ENCODE results near the gene DSCAML1. TPM values are rescaled to one million over a fixed set of nuclear protein-coding genes. Genes with fewer than 3 reads are reported as not detected.
A peak's percentile ranks its signal among the peaks of the same experiment; 100 is the strongest.

Gene DSCAML1
- total RNA-seq, 4 donors from 2014 or later = 2.9 to 5.8 (median 3.3) TPM

GRCh38 chr11:117749541-117749910 lies 47.5 kb downstream of the DSCAML1 start:
- WGBS, 2 donors (ENCODE audit: low coverage in 1 of 2) = 89% methylated on average over 3 of the region's 8 CpGs; no CpG with 5 or more reads in 1 of the 2 donors
- H3K27me3 ChIP-seq = no peaks in the 10 kb centered on the region
- in situ Hi-C loops (cut with MboI; ENCODE audit: low pct_ligation_motif_present in 1 of 4, low pct_unique_long_range_greater_than_20kb in 1 of 4, low sequenced_read_pairs in 3 of 4) (no loop called here), intact Hi-C loops (cut with DNase I; ENCODE audit: low total_unique reads) (no loop called here)
- no peaks in the 10 kb centered on the region for H3K9me3 ChIP-seq
- peak overlapping the region; percentile 46 to 85 (median 80) for H3K27ac ChIP-seq
- TF ChIP-seq POLR2A (IDR thresholded peaks at IDR 0.05) (no peak), CTCF (IDR thresholded peaks at IDR 0.05) (no peak)
- H3K4me3 ChIP-seq = no peak overlapping the region
- peaks cover 3 to 27% (median 26%) of the 10 kb centered on the region in 4 donors for H3K4me1 ChIP-seq
- DNase-seq = no peak
- no peaks in the 10 kb centered on the region for H3K36me3 ChIP-seq

GRCh38 chr11:117748771-117749540 lies 48.1 kb downstream of the DSCAML1 start:
- in situ Hi-C loops (cut with MboI; ENCODE audit: low pct_ligation_motif_present in 1 of 4, low pct_unique_long_range_greater_than_20kb in 1 of 4, low sequenced_read_pairs in 3 of 4) (no loop called here), intact Hi-C loops (cut with DNase I; ENCODE audit: low total_unique reads) (no loop called here)
- Histone ChIP-seq H3K36me3 (no peaks in the 10 kb centered on the region), H3K27me3 (no peaks in the 10 kb centered on the region), H3K4me1 (peaks cover 3 to 27% (median 26%) of the 10 kb centered on the region in 4 donors), H3K9me3 (no peaks in the 10 kb centered on the region), H3K27ac (peak overlapping the region; percentile 46 to 85 (median 80)), H3K4me3 (no peak overlapping the region)
- WGBS, 2 donors (ENCODE audit: low coverage in 1 of 2) = 57 to 80% methylated on average over 1 to 14 of the region's 14 CpGs
- DNase-seq = peak; percentile 73
- TF ChIP-seq EP300 (IDR thresholded peaks at IDR 0.05; ENCODE audit: low read depth) = peak; percentile 72
- TF ChIP-seq CTCF (IDR thresholded peaks at IDR 0.05) = no peak
- TF ChIP-seq POLR2AphosphoS5 (IDR thresholded peaks at IDR 0.05) = peak; percentile 26 to 72 (median 57)
- no peak for TF ChIP-seq POLR2A (IDR thresholded peaks at IDR 0.05)

- no peak for DNase-seq
- H3K36me3 ChIP-seq = no peaks in the 10 kb centered on the region
- in situ Hi-C loops (cut with MboI; ENCODE audit: low pct_ligation_motif_present in 1 of 4, low pct_unique_long_range_greater_than_20kb in 1 of 4, low sequenced_read_pairs in 3 of 4) (no loop called here), intact Hi-C loops (cut with DNase I; ENCODE audit: low total_unique reads) (no loop called here)
- WGBS, 2 donors (ENCODE audit: low coverage in 1 of 2) = 96% methylated on average over 3 of the region's 3 CpGs; no CpG with 5 or more reads in 1 of the 2 donors
- TF ChIP-seq EP300 (IDR thresholded peaks at IDR 0.05; ENCODE audit: low read depth) (no peak), POLR2A (IDR thresholded peaks at IDR 0.05) (no peak), POLR2AphosphoS5 (IDR thresholded peaks at IDR 0.05) (no peak), CTCF (IDR thresholded peaks at IDR 0.05) (no peak)
- H3K4me3 ChIP-seq = no peak overlapping the region
- H3K27me3 ChIP-seq = no peaks in the 10 kb centered on the region
- H3K27ac ChIP-seq = peak overlapping the region in 2 of 4 donors; percentile 82 to 85
- H3K9me3 ChIP-seq = no peaks in the 10 kb centered on the region
- peaks cover 3 to 27% (median 26%) of the 10 kb centered on the region in 4 donors for H3K4me1 ChIP-seq
Observed at GRCh38 chr11:117747892-117748291, 49.1 kb downstream of the DSCAML1 start.

- Histone ChIP-seq H3K27ac (no peak overlapping the region), H3K27me3 (no peaks in the 10 kb centered on the region), H3K9me3 (no peaks in the 10 kb centered on the region), H3K36me3 (no peaks in the 10 kb centered on the region), H3K4me1 (peaks cover 0 to 23% (median 20%) of the 10 kb centered on the region in 4 donors), H3K4me3 (no peak overlapping the region)
- TF ChIP-seq EP300 (IDR thresholded peaks at IDR 0.05; ENCODE audit: low read depth) (no peak), CTCF (IDR thresholded peaks at IDR 0.05) (no peak), POLR2AphosphoS5 (IDR thresholded peaks at IDR 0.05) (no peak), POLR2A (IDR thresholded peaks at IDR 0.05) (no peak)
- in situ Hi-C loops (cut with MboI; ENCODE audit: low pct_ligation_motif_present in 1 of 4, low pct_unique_long_range_greater_than_20kb in 1 of 4, low sequenced_read_pairs in 3 of 4) = no loop called here
- 88% methylated on average over 7 of the region's 7 CpGs; no CpG with 5 or more reads in 1 of the 2 donors for WGBS, 2 donors (ENCODE audit: low coverage in 1 of 2)
- DNase-seq = no peak
- intact Hi-C loops (cut with DNase I; ENCODE audit: low total_unique reads) = no loop called here
Observed at GRCh38 chr11:117745346-117745745, 51.7 kb downstream of the DSCAML1 start.
